Measurements from ENCODE around the gene SOHLH1.
"Not testable (repeated sequence)": the region's sequence is repeated elsewhere in the genome, so short reads cannot be mapped to it uniquely, and the experiment has no call there.

The SOHLH1 gene

DNA sequence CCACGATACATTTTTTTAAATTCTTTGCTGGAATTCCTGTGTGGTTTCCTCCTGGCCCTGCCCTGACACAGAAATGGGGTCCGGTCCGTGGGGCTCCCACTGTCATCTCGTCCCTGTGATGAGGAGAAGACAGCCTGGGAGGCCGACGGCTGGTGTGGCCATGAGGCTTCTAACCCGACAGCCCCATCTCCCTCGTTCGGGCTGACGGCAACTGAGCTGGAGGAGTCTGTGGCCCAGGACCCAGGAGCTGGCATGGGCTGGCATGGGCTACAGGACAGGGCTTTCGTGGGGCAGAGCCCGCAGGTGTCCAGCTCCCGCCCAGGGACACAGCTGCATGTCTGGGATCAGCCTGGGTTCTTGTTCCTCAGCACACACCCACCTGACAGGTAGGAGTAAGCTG is 22.4 kb downstream of the SOHLH1 start:
- H3K9ac ChIP-seq (ENCODE audit: insufficient read length, low read depth) = no peak overlapping the region
- no peaks in the 10 kb centered on the region for H3K9me3 ChIP-seq (ENCODE audit: insufficient read depth, low read length)
- H3K4me3 ChIP-seq (ENCODE audit: insufficient read length, low read depth) = no peak overlapping the region
- no peak for DNase-seq (ENCODE audit: low read depth, low spot score)
- TF ChIP-seq YY1 (IDR thresholded peaks at IDR 0.05; ENCODE audit: insufficient read depth, insufficient read length) (no peak), ZNF274 (IDR thresholded peaks at IDR 0.05; ENCODE audit: low read depth, low read length) (no peak), SUZ12 (IDR thresholded peaks at IDR 0.05; ENCODE audit: extremely low read depth, insufficient read depth, insufficient read length) (no peak)
- H3K36me3 ChIP-seq (ENCODE audit: insufficient read depth, insufficient read length, low read length) = no peaks in the 10 kb centered on the region
- H3K27me3 ChIP-seq (ENCODE audit: insufficient read depth, insufficient read length) = no peaks in the 10 kb centered on the region
- H3K4me1 ChIP-seq (ENCODE audit: insufficient read depth, insufficient read length) = peaks cover 5% of the 10 kb centered on the region

DNA sequence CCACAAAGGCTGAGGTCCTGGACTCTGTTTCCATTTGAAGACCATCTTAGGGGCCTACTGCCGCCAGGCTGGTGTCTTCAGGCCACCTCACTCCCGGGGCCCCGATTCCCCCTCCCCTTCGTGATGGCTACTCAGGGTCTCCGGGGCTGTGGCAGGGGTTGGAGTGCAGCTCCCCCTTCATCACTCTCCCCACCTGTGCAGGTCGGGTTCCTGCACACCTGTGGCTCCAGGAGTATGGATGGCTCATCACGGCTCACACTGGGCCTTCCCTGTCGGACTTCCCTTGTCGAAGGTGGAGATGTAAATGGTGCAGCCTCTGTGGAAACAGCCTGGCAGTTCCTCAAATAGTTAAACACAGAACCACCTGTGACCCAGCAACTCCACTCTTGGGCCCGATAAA is 24.3 kb downstream of the SOHLH1 start:
- TF ChIP-seq SUZ12 (IDR thresholded peaks at IDR 0.05; ENCODE audit: extremely low read depth, insufficient read depth, insufficient read length) (no peak), YY1 (IDR thresholded peaks at IDR 0.05; ENCODE audit: insufficient read depth, insufficient read length) (no peak), ZNF274 (IDR thresholded peaks at IDR 0.05; ENCODE audit: low read depth, low read length) (no peak)
- Histone ChIP-seq H3K9me3 (ENCODE audit: insufficient read depth, low read length) (0 out of 2 replicates have a peak, but pooled peaks cover 1% of the 10 kb centered on the region), H3K4me1 (ENCODE audit: insufficient read depth, insufficient read length) (peaks cover 5% of the 10 kb centered on the region), H3K27me3 (ENCODE audit: insufficient read depth, insufficient read length) (no peaks in the 10 kb centered on the region), H3K4me3 (ENCODE audit: insufficient read length, low read depth) (no peak overlapping the region), H3K9ac (ENCODE audit: insufficient read length, low read depth) (no peak overlapping the region), H3K36me3 (ENCODE audit: insufficient read depth, insufficient read length, low read length) (no peaks in the 10 kb centered on the region)
- DNase-seq (ENCODE audit: low read depth, low spot score) = no peak

DNA sequence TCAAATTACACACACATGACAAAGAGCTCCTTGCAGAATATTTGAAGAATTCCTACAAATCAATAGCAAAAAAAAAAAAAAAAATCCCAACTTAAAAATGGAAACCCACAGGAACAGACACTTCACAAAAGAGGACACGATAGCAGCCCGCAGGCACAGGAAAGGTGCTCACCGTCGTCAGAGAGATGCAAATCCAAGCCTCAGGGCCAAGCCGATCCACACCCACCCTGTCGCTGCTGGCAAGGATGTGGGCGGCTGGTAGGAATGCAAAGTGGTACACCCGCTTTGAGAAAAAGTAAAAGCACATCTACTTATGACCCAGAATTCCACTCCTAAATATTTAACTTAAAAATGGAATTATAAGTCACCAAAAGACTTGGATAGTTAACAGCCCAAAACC is 25.3 kb downstream of the SOHLH1 start:
- Histone ChIP-seq H3K4me3 (ENCODE audit: insufficient read length, low read depth) (no peak overlapping the region), H3K36me3 (ENCODE audit: insufficient read depth, insufficient read length, low read length) (no peaks in the 10 kb centered on the region), H3K9ac (ENCODE audit: insufficient read length, low read depth) (no peak overlapping the region), H3K9me3 (ENCODE audit: insufficient read depth, low read length) (peaks cover 10% of the 10 kb centered on the region; the same call in 1 of the 2 replicates), H3K27me3 (ENCODE audit: insufficient read depth, insufficient read length) (no peaks in the 10 kb centered on the region), H3K4me1 (ENCODE audit: insufficient read depth, insufficient read length) (peaks cover 5% of the 10 kb centered on the region)
- no peak for DNase-seq (ENCODE audit: low read depth, low spot score)
- TF ChIP-seq YY1 (IDR thresholded peaks at IDR 0.05; ENCODE audit: insufficient read depth, insufficient read length) (no peak), ZNF274 (IDR thresholded peaks at IDR 0.05; ENCODE audit: low read depth, low read length) (no peak), SUZ12 (IDR thresholded peaks at IDR 0.05; ENCODE audit: extremely low read depth, insufficient read depth, insufficient read length) (no peak)

DNA sequence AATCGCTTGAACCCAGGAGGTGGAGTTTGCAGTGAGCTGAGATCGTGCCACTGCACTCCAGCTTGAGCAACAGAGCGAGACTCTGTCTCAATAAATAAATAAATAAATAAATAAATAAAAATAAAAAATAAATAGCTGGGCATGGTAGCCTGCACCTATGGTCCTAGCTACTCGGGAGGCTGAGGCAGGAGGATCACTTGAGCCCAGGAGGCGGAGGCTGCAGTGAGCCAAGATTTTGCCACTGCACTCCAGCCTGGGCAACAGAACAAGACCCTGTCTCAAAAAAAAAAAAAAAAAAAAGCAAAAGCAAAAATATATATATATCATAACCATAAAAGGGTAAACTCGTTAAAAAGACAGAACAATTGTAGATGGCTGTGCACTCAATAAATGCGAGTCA is 26.5 kb downstream of the SOHLH1 start:
- H3K9me3 ChIP-seq (ENCODE audit: insufficient read depth, low read length) = peaks cover 10% of the 10 kb centered on the region; the same call in 1 of the 2 replicates
- not testable (repeated sequence) for H3K4me3 ChIP-seq (ENCODE audit: insufficient read length, low read depth); DNase-seq (ENCODE audit: low read depth, low spot score); H3K4me1 ChIP-seq (ENCODE audit: insufficient read depth, insufficient read length); H3K9ac ChIP-seq (ENCODE audit: insufficient read length, low read depth); H3K27me3 ChIP-seq (ENCODE audit: insufficient read depth, insufficient read length); H3K36me3 ChIP-seq (ENCODE audit: insufficient read depth, insufficient read length, low read length)

DNA sequence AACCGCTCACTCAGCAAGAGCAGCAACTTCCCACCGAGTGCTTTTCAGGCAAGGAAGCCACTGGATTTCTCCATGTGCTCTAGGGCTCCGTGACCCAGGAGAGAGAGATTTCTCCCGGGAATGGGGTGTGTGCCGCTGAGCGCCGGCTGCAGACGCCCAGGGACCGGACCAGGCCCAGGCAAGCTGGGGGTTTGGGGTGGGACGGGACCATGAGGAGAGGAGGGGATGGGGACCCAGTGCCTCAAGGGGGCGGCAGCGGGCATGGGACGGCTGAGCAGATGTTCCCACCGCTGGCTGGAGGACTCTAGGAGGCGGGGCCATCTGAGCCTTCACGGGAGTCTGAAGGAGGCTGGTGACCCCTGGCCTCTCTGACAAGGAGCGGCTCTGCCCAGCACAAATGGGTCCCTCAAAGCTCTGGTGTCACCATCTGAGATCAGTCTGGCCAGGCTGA is 27.7 kb downstream of the SOHLH1 start:
- peak overlapping the region; percentile 50 for H3K9ac ChIP-seq (ENCODE audit: insufficient read length, low read depth)
- no peaks in the 10 kb centered on the region for H3K27me3 ChIP-seq (ENCODE audit: insufficient read depth, insufficient read length)
- peak; percentile 20 for DNase-seq (ENCODE audit: low read depth, low spot score)
- no peaks in the 10 kb centered on the region for H3K36me3 ChIP-seq (ENCODE audit: insufficient read depth, insufficient read length, low read length)
- TF ChIP-seq ZNF274 (IDR thresholded peaks at IDR 0.05; ENCODE audit: low read depth, low read length) (no peak), SUZ12 (IDR thresholded peaks at IDR 0.05; ENCODE audit: extremely low read depth, insufficient read depth, insufficient read length) (no peak), YY1 (IDR thresholded peaks at IDR 0.05; ENCODE audit: insufficient read depth, insufficient read length) (no peak)
- peaks cover 5% of the 10 kb centered on the region for H3K4me1 ChIP-seq (ENCODE audit: insufficient read depth, insufficient read length)
- peaks cover 10% of the 10 kb centered on the region; the same call in 1 of the 2 replicates for H3K9me3 ChIP-seq (ENCODE audit: insufficient read depth, low read length)
- no peak overlapping the region for H3K4me3 ChIP-seq (ENCODE audit: insufficient read length, low read depth)

DNA sequence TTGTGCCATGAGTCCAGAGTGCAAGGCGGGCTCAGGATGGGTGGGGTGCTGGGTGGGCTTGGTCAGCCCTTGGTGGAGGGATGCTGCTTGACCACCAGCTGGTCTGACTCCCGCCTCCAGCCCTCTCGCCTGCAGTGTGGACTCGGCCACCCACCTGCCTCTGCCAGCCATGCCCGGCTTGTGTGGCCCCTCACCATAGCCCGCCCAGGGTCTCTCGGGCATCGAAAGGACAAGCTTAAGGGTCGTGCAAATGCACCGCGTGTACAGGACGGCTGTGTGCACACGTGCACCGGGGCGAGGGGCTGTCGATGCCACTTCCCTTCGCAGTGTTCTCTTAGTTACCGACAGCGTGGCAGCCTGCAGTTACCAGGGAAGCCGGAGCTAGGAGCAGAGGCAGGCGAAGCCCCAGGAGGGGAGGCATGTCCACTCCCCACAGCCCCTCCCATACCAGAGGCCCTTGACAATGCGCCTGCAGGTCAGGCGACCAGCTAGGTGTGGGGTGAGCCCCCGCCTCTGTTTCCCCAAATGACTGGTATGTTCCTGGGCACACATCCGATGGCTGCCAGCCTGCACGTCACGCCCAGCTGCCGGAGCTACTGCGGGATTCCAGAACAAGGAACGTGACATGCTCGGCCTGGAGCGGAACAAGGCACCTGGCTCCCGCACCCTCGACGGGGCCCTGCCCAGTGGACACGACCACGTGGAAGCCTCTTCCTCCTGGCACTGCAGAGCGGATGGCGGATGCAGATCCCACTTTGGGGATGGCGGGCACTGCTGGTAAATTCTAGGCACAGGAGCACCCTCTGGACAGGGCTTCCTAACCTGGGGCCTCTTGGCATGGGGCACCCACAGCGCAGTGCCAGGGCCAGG is 28.3 kb downstream of the SOHLH1 start:
- peaks cover 5% of the 10 kb centered on the region for H3K4me1 ChIP-seq (ENCODE audit: insufficient read depth, insufficient read length)
- no peaks in the 10 kb centered on the region for H3K27me3 ChIP-seq (ENCODE audit: insufficient read depth, insufficient read length)
- TF ChIP-seq SUZ12 (IDR thresholded peaks at IDR 0.05; ENCODE audit: extremely low read depth, insufficient read depth, insufficient read length) (no peak), ZNF274 (IDR thresholded peaks at IDR 0.05; ENCODE audit: low read depth, low read length) (no peak), YY1 (IDR thresholded peaks at IDR 0.05; ENCODE audit: insufficient read depth, insufficient read length) (no peak)
- peaks cover 10% of the 10 kb centered on the region; the same call in 1 of the 2 replicates for H3K9me3 ChIP-seq (ENCODE audit: insufficient read depth, low read length)
- peak overlapping the region; percentile 50 for H3K9ac ChIP-seq (ENCODE audit: insufficient read length, low read depth)
- no peak for DNase-seq (ENCODE audit: low read depth, low spot score)
- no peaks in the 10 kb centered on the region for H3K36me3 ChIP-seq (ENCODE audit: insufficient read depth, insufficient read length, low read length)
- H3K4me3 ChIP-seq (ENCODE audit: insufficient read length, low read depth) = no peak overlapping the region

DNA sequence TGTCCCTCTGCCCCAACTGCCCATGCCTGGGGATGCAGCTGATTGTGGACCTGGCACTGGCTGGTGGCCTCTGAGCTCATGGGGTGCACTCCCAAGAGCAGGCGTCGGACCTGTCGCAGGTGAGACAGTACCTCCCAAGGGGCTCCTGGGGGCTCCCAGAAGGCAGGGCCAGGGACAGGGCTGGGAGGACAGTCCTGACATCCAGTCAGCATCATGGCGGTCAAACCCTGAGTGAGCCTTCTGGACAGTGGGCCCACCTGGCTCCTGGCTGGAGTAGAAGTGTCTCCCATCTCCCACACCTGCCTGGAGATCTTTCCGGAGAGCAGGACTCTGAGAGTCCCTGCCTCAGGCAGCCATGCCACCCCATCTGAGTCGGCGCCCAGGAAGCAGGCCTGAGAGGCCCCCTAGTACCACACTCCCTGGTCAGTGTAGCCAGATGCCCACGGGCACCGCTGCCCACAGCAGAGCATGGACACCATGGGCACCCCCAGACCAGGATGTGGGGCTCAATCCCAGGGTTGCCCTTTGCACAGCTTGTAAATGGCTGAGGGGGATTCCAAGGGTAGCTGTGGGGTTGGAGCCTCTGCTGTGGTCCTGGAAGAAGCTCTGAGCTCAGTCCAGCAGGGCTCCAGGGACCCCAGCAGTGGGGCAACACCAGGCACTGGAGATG is 29.5 kb downstream of the SOHLH1 start:
- no peak for TF ChIP-seq ZNF274 (IDR thresholded peaks at IDR 0.05; ENCODE audit: low read depth, low read length)
- TF ChIP-seq YY1 (IDR thresholded peaks at IDR 0.05; ENCODE audit: insufficient read depth, insufficient read length) = no peak
- TF ChIP-seq SUZ12 (IDR thresholded peaks at IDR 0.05; ENCODE audit: extremely low read depth, insufficient read depth, insufficient read length) = no peak
- Histone ChIP-seq H3K9ac (ENCODE audit: insufficient read length, low read depth) (no peak overlapping the region), H3K4me3 (ENCODE audit: insufficient read length, low read depth) (no peak overlapping the region), H3K9me3 (ENCODE audit: insufficient read depth, low read length) (peaks cover 10% of the 10 kb centered on the region; the same call in 1 of the 2 replicates), H3K4me1 (ENCODE audit: insufficient read depth, insufficient read length) (peaks cover 5% of the 10 kb centered on the region), H3K27me3 (ENCODE audit: insufficient read depth, insufficient read length) (no peaks in the 10 kb centered on the region), H3K36me3 (ENCODE audit: insufficient read depth, insufficient read length, low read length) (no peaks in the 10 kb centered on the region)
- DNase-seq (ENCODE audit: low read depth, low spot score) = no peak

DNA sequence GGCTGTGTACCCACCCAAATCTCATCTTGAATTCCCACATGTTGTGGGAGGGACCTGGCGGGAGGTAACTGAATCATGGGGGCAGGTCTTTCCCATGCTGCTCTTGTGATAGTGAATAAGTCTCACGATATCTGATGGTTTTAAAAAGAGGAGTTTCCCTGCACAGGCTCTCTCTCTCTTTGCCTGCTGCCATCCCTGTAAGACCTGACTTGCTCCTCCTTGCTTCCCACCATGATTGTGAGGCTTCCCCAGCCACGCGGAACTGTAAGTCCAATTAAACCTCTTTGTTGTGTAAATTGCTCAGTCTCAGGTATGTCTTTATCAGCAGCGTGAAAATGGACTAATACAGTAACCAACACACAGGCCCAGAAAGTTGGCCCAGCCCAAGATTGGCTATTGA is 30.3 kb downstream of the SOHLH1 start:
- H3K36me3 ChIP-seq (ENCODE audit: insufficient read depth, insufficient read length, low read length); H3K9ac ChIP-seq (ENCODE audit: insufficient read length, low read depth); H3K4me1 ChIP-seq (ENCODE audit: insufficient read depth, insufficient read length); H3K27me3 ChIP-seq (ENCODE audit: insufficient read depth, insufficient read length); DNase-seq (ENCODE audit: low read depth, low spot score); H3K4me3 ChIP-seq (ENCODE audit: insufficient read length, low read depth): not testable (repeated sequence)
- H3K9me3 ChIP-seq (ENCODE audit: insufficient read depth, low read length) = peaks cover 10% of the 10 kb centered on the region; the same call in 1 of the 2 replicates

All from NT2/D1 (cell line).